GM12801 (cell line): ENCODE measurements around the gene GABBR2.

ENCODE experiments used
- CTCF ChIP-seq: IDR thresholded peaks from one replicate; pipeline ENCODE4 v1.5.1; 2011; ENCODE audit warnings: control low read depth; ENCODE audit not compliant: insufficient read length; ENCODE audit errors: extremely low read depth

Gene GABBR2

DNA sequence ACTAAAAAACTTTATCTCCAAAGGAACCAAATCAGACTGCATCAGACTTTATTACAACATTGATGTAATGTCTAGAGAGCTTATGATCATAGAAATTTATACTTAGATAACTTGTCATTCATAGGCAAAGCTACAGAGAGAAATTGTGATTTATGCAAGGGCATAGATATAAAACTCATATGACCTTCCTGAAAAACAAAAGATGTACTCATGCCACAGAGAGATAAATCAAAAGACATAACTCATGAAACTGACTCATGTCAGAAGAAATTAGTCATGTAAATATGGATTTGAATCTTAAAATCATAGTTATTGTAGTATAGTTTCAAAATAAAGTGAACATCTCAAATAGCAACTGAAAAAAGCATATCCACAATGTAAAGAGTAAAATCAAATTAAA, 186.2 kb downstream of the GABBR2 start:
- no peak for TF ChIP-seq CTCF

- TF ChIP-seq CTCF: no peak
Observed at GRCh38 chr9:98521141-98521540, 187.6 kb downstream of the GABBR2 start.

DNA sequence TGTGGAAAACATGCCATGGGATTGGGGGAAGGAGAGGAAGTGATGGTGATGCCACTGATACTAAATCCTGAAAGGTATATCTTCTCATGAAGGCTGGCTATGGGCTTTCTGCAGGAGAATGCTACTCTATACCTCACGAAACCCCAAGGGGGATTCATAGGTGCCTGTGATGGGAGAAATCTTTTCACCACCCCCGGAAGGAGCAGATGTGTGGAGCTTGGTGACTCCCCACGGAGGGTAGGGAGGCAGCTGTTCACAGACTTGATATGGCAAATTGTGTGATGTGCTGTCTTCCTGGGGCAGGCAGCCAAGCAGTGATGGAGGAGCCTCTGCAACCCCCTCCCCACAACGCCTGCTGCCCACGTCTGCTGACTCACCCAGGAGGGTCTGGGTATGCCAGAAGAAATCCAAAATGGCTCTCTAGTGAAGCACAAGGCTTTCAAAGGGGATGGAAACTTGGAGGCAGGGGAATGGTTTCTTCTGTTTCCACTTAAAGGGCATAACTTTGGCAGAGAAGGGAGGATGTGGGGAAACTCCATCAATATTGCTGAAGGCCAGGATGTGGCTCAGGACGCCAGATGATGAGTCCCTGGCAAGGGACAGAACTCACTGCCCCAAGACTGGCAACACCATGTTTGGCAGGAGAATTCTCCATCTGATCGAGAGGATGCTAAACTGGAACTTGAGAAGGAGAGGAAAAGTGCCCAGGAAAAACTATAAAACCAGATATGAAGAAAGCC, 188.3 kb downstream of the GABBR2 start:
- no peak for TF ChIP-seq CTCF

DNA sequence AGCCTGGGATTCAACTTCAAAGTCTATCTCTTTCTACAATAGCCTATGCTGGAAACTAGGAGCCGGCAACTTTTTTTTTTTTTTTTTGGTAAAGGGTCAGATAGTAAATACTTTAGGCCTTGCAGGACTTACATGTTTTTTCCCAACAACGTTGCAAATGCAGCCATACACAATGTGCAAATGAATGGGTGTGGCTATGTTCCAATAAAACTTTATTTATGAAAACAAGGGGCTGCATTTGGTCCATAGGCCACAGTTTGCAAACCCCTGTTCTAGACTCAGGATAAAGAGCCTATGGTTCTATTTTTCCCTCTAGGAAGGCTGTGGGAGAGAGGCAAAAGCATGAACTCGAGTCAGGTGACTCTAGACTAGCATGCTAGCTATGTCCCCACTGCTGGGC, 189.1 kb downstream of the GABBR2 start:
- no peak for TF ChIP-seq CTCF

GRCh38 chr9:98518556-98518955, 190.2 kb downstream of the GABBR2 start:
- no peak for TF ChIP-seq CTCF

- TF ChIP-seq CTCF: no peak
Observed at GRCh38 chr9:98517761-98518160, 191.0 kb downstream of the GABBR2 start.

DNA sequence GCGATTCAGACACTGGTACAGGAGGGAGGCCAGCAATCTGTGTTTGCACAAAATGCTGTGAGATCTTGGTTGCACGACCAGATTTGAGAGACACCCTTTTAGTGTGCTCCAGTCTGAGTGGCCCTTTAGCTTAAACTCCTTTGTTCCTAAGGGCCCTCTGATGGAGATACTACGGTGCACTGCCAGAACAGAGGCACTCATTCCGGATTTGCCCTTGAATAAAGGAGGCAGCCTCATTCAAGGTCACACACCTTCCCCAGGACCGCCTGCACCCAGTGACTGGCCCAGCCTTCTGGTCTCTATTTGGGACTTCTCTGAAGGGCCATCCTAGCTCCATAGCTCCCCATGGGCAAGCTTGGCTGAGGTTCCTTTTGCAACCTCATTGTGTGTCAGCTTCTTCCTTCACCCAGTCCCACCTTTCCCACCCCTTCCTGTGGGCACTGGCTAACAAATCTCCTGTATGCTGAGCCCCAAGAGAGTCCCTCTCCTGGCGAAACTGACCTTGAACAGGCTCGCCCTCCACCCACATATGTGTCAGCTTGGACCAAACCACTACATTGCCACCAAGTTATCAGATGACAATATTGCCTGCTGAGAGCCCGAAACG, 191.7 kb downstream of the GABBR2 start:
- TF ChIP-seq CTCF: no peak
